H1 (cell line): ENCODE results near the gene HELQ. TPM values are rescaled to one million over a fixed set of nuclear protein-coding genes. Genes with fewer than 3 reads are reported as not detected.

Experiments used
- CTCF ChIA-PET: fragments of 300-600 bp; sonication (Branson Sonifier 250); formaldehyde crosslinking; loops from one replicate; lab custom pipeline; 2021; ENCODE audit not compliant: partially characterized antibody; lab: Charles Lee
- POLR2A ChIA-PET: fragments of 300-600 bp; sonication (Branson Sonifier 250); formaldehyde crosslinking; loops from one replicate; lab custom pipeline; 2021; ENCODE audit warnings: inconsistent platforms; ENCODE audit not compliant: partially characterized antibody; lab: Charles Lee
- DNase-seq, 2 experiments: peaks; one replicate each; pipeline versions ENCODE4 v3.0.0 to v3.0.0-alpha.2; 2010 to 2022; ENCODE audit warnings: low spot score in 2 of 2, low read depth in 1 of 2, mixed read lengths in 1 of 2
- FAIRE-seq: peaks from 2 replicates; lab custom pipeline; 2011; peaks lifted over from hg19 to GRCh38; lab: Jason Lieb, UNC
- H2AFZ ChIP-seq: 2 replicates; pipeline ENCODE4 v1.8.1; 2012; ENCODE audit warnings: low read length, inconsistent platforms
- H2AK5ac ChIP-seq: 2 replicates; pipeline ENCODE4 v1.6.1; 2013; ENCODE audit warnings: low read depth, low read length
- H2BK120ac ChIP-seq: replicated peaks from 2 replicates; pipeline ENCODE3; 2013; ENCODE audit warnings: low read depth, low read length, inconsistent platforms
- H2BK12ac ChIP-seq: 2 replicates; pipeline ENCODE4 v1.6.1; 2013; ENCODE audit warnings: low read depth, low read length
- H2BK15ac ChIP-seq: 2 replicates; pipeline ENCODE4 v1.6.1; 2013; ENCODE audit warnings: low read length
- H2BK20ac ChIP-seq: 2 replicates; pipeline ENCODE4 v1.6.1; 2013; ENCODE audit warnings: low read length
- H2BK5ac ChIP-seq: 2 replicates; pipeline ENCODE4 v1.6.1; 2013; ENCODE audit warnings: low read depth, low read length
- H3K14ac ChIP-seq: 2 replicates; pipeline ENCODE4 v1.6.1; 2013; ENCODE audit warnings: inconsistent platforms; ENCODE audit not compliant: insufficient read length
- H3K18ac ChIP-seq: 2 replicates; pipeline ENCODE4 v1.6.1; 2013; ENCODE audit warnings: low read length; ENCODE audit errors: extremely low read depth
- H3K23ac ChIP-seq: 2 replicates; pipeline ENCODE4 v1.6.1; 2013; ENCODE audit warnings: inconsistent platforms; ENCODE audit not compliant: insufficient read length
- H3K23me2 ChIP-seq: 2 replicates; pipeline ENCODE4 v1.6.1; 2013; ENCODE audit warnings: low read depth, low read length
- H3K27ac ChIP-seq: 2 replicates; pipeline ENCODE4 v1.6.1; 2011; ENCODE audit warnings: low read depth, low read length, inconsistent platforms
- H3K27me3 ChIP-seq, 4 experiments: replicated peaks in 1 of 4; 1 replicate in 1 of 4; 2 replicates in 3 of 4; pipeline versions ENCODE4 v1.6.1 to v1.8.1; 2011 to 2013; ENCODE audit warnings: low read length in 3 of 4, mild to moderate bottlenecking in 3 of 4, inconsistent platforms in 2 of 4, mixed read lengths in 2 of 4, moderate library complexity in 1 of 4; ENCODE audit not compliant: control insufficient read depth in 3 of 4, insufficient read depth in 3 of 4; ENCODE audit errors: extremely low read depth in 1 of 4
- H3K36me3 ChIP-seq, 4 experiments: 2 replicates each; pipeline versions ENCODE4 v1.6.1 to v1.8.1; 2011 to 2013; ENCODE audit warnings: mild to moderate bottlenecking in 4 of 4, low read length in 3 of 4, moderate library complexity in 2 of 4, control low read depth in 1 of 4, inconsistent platforms in 1 of 4; ENCODE audit not compliant: insufficient read depth in 4 of 4, control insufficient read depth in 2 of 4
- H3K4ac ChIP-seq: replicated peaks from 2 replicates; pipeline ENCODE3; 2013; ENCODE audit warnings: low read length, low read depth, mixed read lengths, inconsistent platforms; ENCODE audit not compliant: insufficient read length
- H3K4me1 ChIP-seq, 4 experiments: replicated peaks in 1 of 4; 1 replicate in 1 of 4; 2 replicates in 3 of 4; pipeline versions ENCODE4 v1.6.1 to v1.8.1; 2011 to 2013; ENCODE audit warnings: low read length in 3 of 4, inconsistent platforms in 2 of 4, mixed read lengths in 1 of 4; ENCODE audit not compliant: insufficient read depth in 4 of 4, control insufficient read depth in 3 of 4
- H3K4me2 ChIP-seq, 2 experiments: 2 replicates each; pipeline versions ENCODE4 v1.6.1 to v1.8.1; 2011 to 2013; ENCODE audit warnings: low read depth in 2 of 2, low read length in 2 of 2, control low read depth in 1 of 2, inconsistent platforms in 1 of 2, mild to moderate bottlenecking in 1 of 2; ENCODE audit not compliant: insufficient read depth in 1 of 2
- H3K4me3 ChIP-seq, 4 experiments: fragments of 200-600, 300-600 bp in 1 of 4; sonication (generic), shearing (Covaris generic), sonication (Bioruptor Twin) in 1 of 4; 2 replicates each; pipeline versions ENCODE4 v1.5.1 to v1.8.1; 2011 to 2016; ENCODE audit warnings: low read length in 4 of 4, low read depth in 3 of 4, control low read depth in 2 of 4, inconsistent platforms in 2 of 4, mild to moderate bottlenecking in 2 of 4, mixed read lengths in 1 of 4, moderate library complexity in 1 of 4; ENCODE audit not compliant: insufficient read depth in 2 of 4; ENCODE audit errors: extremely low read depth in 1 of 4
- H3K56ac ChIP-seq: replicated peaks from 2 replicates; pipeline ENCODE3; 2013; ENCODE audit warnings: low read depth, mild to moderate bottlenecking, mixed read lengths, low read length, inconsistent platforms; ENCODE audit not compliant: insufficient read length
- H3K79me1 ChIP-seq: 2 replicates; pipeline ENCODE4 v1.6.1; 2013; ENCODE audit warnings: low read depth, low read length, control low read depth
- H3K79me2 ChIP-seq, 2 experiments: 2 replicates each; pipeline versions ENCODE4 v1.6.1 to v1.8.1; 2012 to 2013; ENCODE audit warnings: low read length in 2 of 2, mild to moderate bottlenecking in 2 of 2, inconsistent platforms in 1 of 2; ENCODE audit not compliant: insufficient read depth in 2 of 2, control insufficient read depth in 1 of 2
- H3K9ac ChIP-seq, 4 experiments: replicated peaks in 1 of 4; 1 replicate in 1 of 4; 2 replicates in 3 of 4; pipeline versions ENCODE4 v1.6.1 to v1.8.1; 2011 to 2013; ENCODE audit warnings: low read depth in 3 of 4, low read length in 3 of 4, control low read depth in 2 of 4, mild to moderate bottlenecking in 2 of 4, moderate library complexity in 2 of 4, inconsistent platforms in 1 of 4; ENCODE audit errors: extremely low read depth in 1 of 4
- H3K9me3 ChIP-seq, 2 experiments: 2 replicates each; pipeline versions ENCODE4 v1.6.1 to v1.8.1; 2012 to 2013; ENCODE audit warnings: mild to moderate bottlenecking in 2 of 2, moderate library complexity in 2 of 2, control low read depth in 1 of 2, inconsistent platforms in 1 of 2, low read depth in 1 of 2, low read length in 1 of 2, mixed read lengths in 1 of 2; ENCODE audit not compliant: insufficient read depth in 2 of 2
- H4K20me1 ChIP-seq, 2 experiments: replicated peaks in 1 of 2; 2 replicates each; pipeline versions ENCODE3 to v1.8.1; 2011 to 2013; ENCODE audit warnings: inconsistent platforms in 2 of 2, low read length in 2 of 2, mild to moderate bottlenecking in 1 of 2; ENCODE audit not compliant: insufficient read depth in 2 of 2, control insufficient read depth in 1 of 2
- H4K5ac ChIP-seq: 2 replicates; pipeline ENCODE4 v1.6.1; 2013; ENCODE audit warnings: low read length, low read depth, mixed read lengths, inconsistent platforms; ENCODE audit not compliant: insufficient read length
- H4K8ac ChIP-seq: 2 replicates; pipeline ENCODE4 v1.8.0; 2013; ENCODE audit warnings: mild to moderate bottlenecking, moderate library complexity, low read length, inconsistent platforms; ENCODE audit not compliant: insufficient read depth; ENCODE audit errors: extremely low read depth
- H4K91ac ChIP-seq: replicated peaks from 2 replicates; pipeline ENCODE3; 2013; ENCODE audit warnings: low read length, mixed read lengths, inconsistent platforms; ENCODE audit not compliant: insufficient read length
- CHD1 ChIP-seq: IDR thresholded peaks from 2 replicates; pipeline ENCODE4 v1.6.1; 2012; ENCODE audit warnings: low read depth, low read length, improper control_type of control experiment
- EP300 ChIP-seq, 2 experiments: IDR thresholded peaks; 1 replicate in 1 of 2; 2 replicates in 1 of 2; pipeline ENCODE4 v1.6.1; 2011 to 2012; ENCODE audit warnings: low read depth in 2 of 2, low read length in 2 of 2, mild to moderate bottlenecking in 2 of 2, borderline replicate concordance in 1 of 2, inconsistent platforms in 1 of 2, moderate library complexity in 1 of 2
- GABPA ChIP-seq: IDR thresholded peaks from 2 replicates; pipeline ENCODE4 v1.6.1; 2011; ENCODE audit warnings: mild to moderate bottlenecking, low read length, moderate library complexity, borderline replicate concordance; ENCODE audit not compliant: insufficient read depth
- HDAC2 ChIP-seq, 2 experiments: fragments of 300-600 bp in 1 of 2; sonication (generic) in 1 of 2; IDR thresholded peaks; 2 replicates each; pipeline ENCODE4 v1.6.1; 2011 to 2012; ENCODE audit warnings: low read depth in 2 of 2, low read length in 2 of 2, mild to moderate bottlenecking in 2 of 2, moderate library complexity in 2 of 2, borderline replicate concordance in 1 of 2, inconsistent platforms in 1 of 2
- NANOG ChIP-seq: IDR thresholded peaks from 2 replicates; pipeline ENCODE4 v1.6.1; 2011; ENCODE audit warnings: low read length, low read depth, mild to moderate bottlenecking, inconsistent platforms; ENCODE audit not compliant: insufficient read depth, poor library complexity, severe bottlenecking
- POLR2A ChIP-seq, 2 experiments: IDR thresholded peaks; 1 replicate in 1 of 2; 2 replicates in 1 of 2; pipeline ENCODE4 v1.6.1; 2011; ENCODE audit warnings: low read depth in 2 of 2, low read length in 2 of 2, mild to moderate bottlenecking in 2 of 2; ENCODE audit errors: control extremely low read depth in 1 of 2
- POLR2AphosphoS5 ChIP-seq: IDR thresholded peaks from 2 replicates; pipeline ENCODE4 v1.6.1; 2011; ENCODE audit warnings: low read depth, low read length
- RAD21 ChIP-seq, 2 experiments: IDR thresholded peaks in 1 of 2; conservative IDR thresholded peaks in 1 of 2; 2 replicates each; pipeline ENCODE4 v1.6.1; 2011; ENCODE audit warnings: low read depth in 2 of 2, low read length in 2 of 2, improper control_type of control experiment in 1 of 2, inconsistent platforms in 1 of 2, mild to moderate bottlenecking in 1 of 2, moderate library complexity in 1 of 2
- SIN3A ChIP-seq, 2 experiments: IDR thresholded peaks in 1 of 2; conservative IDR thresholded peaks in 1 of 2; 2 replicates each; pipeline ENCODE4 v1.6.1; 2011 to 2012; ENCODE audit warnings: low read length in 2 of 2, improper control_type of control experiment in 1 of 2, low read depth in 1 of 2, mild to moderate bottlenecking in 1 of 2
- WGBS, 2 experiments: shearing (Covaris generic) in 1 of 2; methylation state at CpG; one replicate each; pipeline versions ENCODE4 v1.1.6 to v1.1.7; 2013 to 2015; ENCODE audit warnings: low lambda C conversion rate in 2 of 2, mixed read lengths in 2 of 2, inconsistent platforms in 1 of 2, low coverage in 1 of 2, missing lambda C conversion rate in 1 of 2; ENCODE audit not compliant: insufficient replicate concordance in 2 of 2, insufficient coverage in 1 of 2, insufficient read length in 1 of 2; ENCODE audit errors: extremely low coverage in 1 of 2, missing lambda C conversion rate in 1 of 2; 5-methylcytosine and 5-hydroxymethylcytosine counted together
- polyA plus RNA-seq, 7 experiments: library from polyadenylated mRNA; depleted of rRNA in 3 of 7; stranded (reverse) in 5 of 7; unstranded in 2 of 7; fragments of >200 nt in 5 of 7; fragments of 200-250 nt in 2 of 7; gene quantifications; 1 replicate in 5 of 7; 2 replicates in 1 of 7; 4 replicates in 1 of 7; pipeline versions ENCODE4 v1.2.1 to v1.2.3, GENCODE V29; 2011 to 2013; ENCODE audit warnings: missing spikeins in 2 of 7, mixed read lengths in 2 of 7
- total RNA-seq: library from RNA; stranded (reverse); fragmentation: NEBNext Ultra II Directional; extraction: Animal tissue kit (Norgen Biotek cat#: 25700); gene quantifications from 2 replicates; pipeline ENCODE4 v1.2.1, GENCODE V29; 2021
- TF ChIP-seq, protein P1 (sequence below): IDR thresholded peaks from 2 replicates; pipeline ENCODE4 v1.6.1; 2012; ENCODE audit warnings: low read length, inconsistent platforms

The HELQ gene
- total and polyA plus RNA-seq, 2 of the 8 experiments (the other 6 are each of a cell fraction or from before 2014, with no cell fraction given): 4.7 to 9.0 TPM

DNA sequence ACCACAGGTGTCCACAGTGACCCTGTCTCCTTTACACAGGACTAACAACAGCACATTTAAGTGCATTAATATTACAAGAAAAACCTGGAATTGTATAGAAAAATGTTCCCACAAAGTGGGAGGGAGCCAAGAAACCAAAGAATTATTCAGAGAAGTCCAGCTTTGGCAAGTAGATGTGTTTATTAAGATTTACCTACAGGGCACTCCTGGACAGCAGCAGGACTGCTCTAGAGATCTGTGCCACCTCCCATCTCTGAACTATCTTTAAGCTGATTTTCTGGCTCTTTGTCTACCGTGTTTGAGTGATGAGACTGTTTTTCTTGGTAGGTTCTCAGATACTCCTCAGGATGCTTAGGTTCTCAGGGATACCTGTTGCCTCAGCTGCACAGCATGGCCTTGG is 82.7 kb downstream of the HELQ start:
- Histone ChIP-seq H4K8ac (no peak overlapping the region), H3K56ac (no peak overlapping the region), H4K91ac (no peak overlapping the region), H2BK20ac (no peak overlapping the region), H3K23ac (no peak overlapping the region), H3K4me3 (no peak overlapping the region), H3K27ac (no peak overlapping the region), H2BK5ac (no peak overlapping the region), H4K20me1 (no peaks in the 10 kb centered on the region), H2BK15ac (no peak overlapping the region), H2AFZ (no peak overlapping the region), H3K79me2 (no peaks in the 10 kb centered on the region), H3K36me3 (no peaks in the 10 kb centered on the region), H3K14ac (no peak overlapping the region), H3K23me2 (no peaks in the 10 kb centered on the region), H2BK12ac (no peak overlapping the region), H4K5ac (no peak overlapping the region), H3K4me2 (no peak overlapping the region), H3K9me3 (peaks cover 3 to 9% of the 10 kb centered on the region in 2 experiments), H2BK120ac (no peak overlapping the region), H3K9ac (no peak overlapping the region), H3K4me1 (no peaks in the 10 kb centered on the region), H3K4ac (no peak overlapping the region), H3K27me3 (no peaks in the 10 kb centered on the region), H2AK5ac (no peak overlapping the region), H3K79me1 (no peaks in the 10 kb centered on the region; the same call in 1 of the 2 replicates), H3K18ac (no peak overlapping the region; the same call in 1 of the 2 replicates)
- no peak for DNase-seq
- FAIRE-seq: no peak
- ChIA-PET POLR2A (no interaction called here), CTCF (interaction anchor here (0.7 to 2.0 kb wide), 4 partner anchors 8 to 32 kb away, joined by 3 to 10 read pairs (median 3); no protein-coding TSS in a partner anchor)
- WGBS, 2 experiments: 93% methylated on average over 1 of the region's 1 CpG; no CpG with 5 or more reads in 1 of the 2 experiments
- no peak for TF ChIP-seq POLR2AphosphoS5
- no peak for TF ChIP-seq RAD21 (IDR thresholded peaks at IDR 0.05 in 1 of 2, conservative IDR thresholded peaks at IDR 0.05 in 1 of 2; ENCODE audit: low read depth in 2 of 2, low read length in 2 of 2)
- no peak for TF ChIP-seq EP300 (IDR thresholded peaks at IDR 0.05; ENCODE audit: borderline replicate concordance in 1 of 2, low read depth in 2 of 2, low read length in 2 of 2)
- no peak for TF ChIP-seq POLR2A (IDR thresholded peaks at IDR 0.05; ENCODE audit: control extremely low read depth in 1 of 2, low read depth in 2 of 2, low read length in 2 of 2)
- no peak for TF ChIP-seq HDAC2 (IDR thresholded peaks at IDR 0.05; ENCODE audit: borderline replicate concordance in 1 of 2, low read depth in 2 of 2, low read length in 2 of 2)
- no peak for TF ChIP-seq SIN3A (conservative IDR thresholded peaks at IDR 0.05 in 1 of 2, IDR thresholded peaks at IDR 0.05 in 1 of 2; ENCODE audit: low read depth in 1 of 2, low read length in 2 of 2)
- TF ChIP-seq, protein P1, sequence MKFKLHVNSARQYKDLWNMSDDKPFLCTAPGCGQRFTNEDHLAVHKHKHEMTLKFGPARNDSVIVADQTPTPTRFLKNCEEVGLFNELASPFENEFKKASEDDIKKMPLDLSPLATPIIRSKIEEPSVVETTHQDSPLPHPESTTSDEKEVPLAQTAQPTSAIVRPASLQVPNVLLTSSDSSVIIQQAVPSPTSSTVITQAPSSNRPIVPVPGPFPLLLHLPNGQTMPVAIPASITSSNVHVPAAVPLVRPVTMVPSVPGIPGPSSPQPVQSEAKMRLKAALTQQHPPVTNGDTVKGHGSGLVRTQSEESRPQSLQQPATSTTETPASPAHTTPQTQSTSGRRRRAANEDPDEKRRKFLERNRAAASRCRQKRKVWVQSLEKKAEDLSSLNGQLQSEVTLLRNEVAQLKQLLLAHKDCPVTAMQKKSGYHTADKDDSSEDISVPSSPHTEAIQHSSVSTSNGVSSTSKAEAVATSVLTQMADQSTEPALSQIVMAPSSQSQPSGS: no peak
- TF ChIP-seq CHD1: no peak
- TF ChIP-seq GABPA: no peak
- TF ChIP-seq NANOG: no peak
